K562 (cell line): Measurements from ENCODE around the gene SRGAP3.

Experiments used
- CGGBP1 ChIP-seq: fragments of 250-450 bp; sonication (Bioruptor Pico); IDR thresholded peaks from 2 replicates; pipeline ENCODE4 v1.9.0; 2021; ENCODE audit warnings: mild to moderate bottlenecking
- CTCF ChIP-seq, 3 experiments: IDR thresholded peaks in 2 of 3; conservative IDR thresholded peaks in 1 of 3; 2 replicates each; pipeline ENCODE4 v1.5.1; 2011 to 2012; ENCODE audit warnings: low read length in 3 of 3, mild to moderate bottlenecking in 3 of 3, control low read depth in 2 of 3, improper control_type of control experiment in 1 of 3, inconsistent platforms in 1 of 3, low read depth in 1 of 3, mixed read lengths in 1 of 3, moderate library complexity in 1 of 3; ENCODE audit not compliant: insufficient read depth in 2 of 3
- E2F1 ChIP-seq: sonication (generic); formaldehyde crosslinking; IDR thresholded peaks from 2 replicates; pipeline ENCODE4 v1.8.1; 2023; ENCODE audit warnings: mild to moderate bottlenecking, missing genetic modification reagents, moderate library complexity
- EZH2 ChIP-seq: IDR thresholded peaks from 2 replicates; pipeline ENCODE4 v1.6.1; 2012; ENCODE audit warnings: low read depth, mild to moderate bottlenecking, inconsistent platforms, low read length, borderline replicate concordance
- HCFC1 ChIP-seq: IDR thresholded peaks from 2 replicates; pipeline ENCODE4 v1.6.1; 2012; ENCODE audit warnings: low read depth, low read length, improper control_type of control experiment
- KDM4B ChIP-seq, 2 experiments: fragments of 450-650 bp in 1 of 2; sonication (generic) in 1 of 2; IDR thresholded peaks; 2 replicates each; pipeline ENCODE4 v1.6.1; 2016 to 2017; ENCODE audit warnings: borderline replicate concordance in 2 of 2, antibody characterized with exemption in 1 of 2, low read depth in 1 of 2, mild to moderate bottlenecking in 1 of 2
- POLR2A ChIP-seq: fragments of 450-650 bp; conservative IDR thresholded peaks from 2 replicates; pipeline ENCODE4 v1.6.1; 2016
- ZNF277 ChIP-seq: fragments of 250-450 bp; sonication (Bioruptor Pico); IDR thresholded peaks from 2 replicates; pipeline ENCODE4 v1.8.0; 2022; ENCODE audit warnings: inconsistent platforms, mild to moderate bottlenecking, moderate library complexity, borderline replicate concordance
- ZNF561 ChIP-seq: fragments of 450-650 bp; formaldehyde crosslinking; conservative IDR thresholded peaks from 2 replicates; pipeline ENCODE4 v1.4.0; 2020; ENCODE audit warnings: mild to moderate bottlenecking, moderate library complexity
- ZNF586 ChIP-seq: fragments of 450-650 bp; formaldehyde crosslinking; conservative IDR thresholded peaks from 2 replicates; pipeline ENCODE4 v1.4.0; 2020; ENCODE audit warnings: mild to moderate bottlenecking, moderate library complexity
- ZNF639 ChIP-seq, 2 experiments: fragments of 200-800 bp in 1 of 2; sonication (Bioruptor generic) in 1 of 2; sonication (generic) in 1 of 2; formaldehyde crosslinking in 1 of 2; IDR thresholded peaks in 1 of 2; conservative IDR thresholded peaks in 1 of 2; 2 replicates each; pipeline versions ENCODE4 v1.5.0 to v1.6.1; 2016 to 2020; ENCODE audit warnings: missing compliant biosample characterization in 1 of 2, missing genetic modification characterization in 1 of 2, missing genetic modification reagents in 1 of 2

- TF ChIP-seq KDM4B (IDR thresholded peaks at IDR 0.05; ENCODE audit: borderline replicate concordance in 2 of 2, low read depth in 1 of 2) (no peak), CTCF (IDR thresholded peaks at IDR 0.05 in 2 of 3, conservative IDR thresholded peaks at IDR 0.05 in 1 of 3; ENCODE audit: insufficient read depth in 2 of 3, low read depth in 1 of 3, low read length in 3 of 3) (no peak), ZNF639 (CRISPR knock-in tag; conservative IDR thresholded peaks at IDR 0.05 in 1 of 2, IDR thresholded peaks at IDR 0.05 in 1 of 2) (no peak), ZNF561 (no peak), ZNF586 (CRISPR knock-in tag) (no peak), HCFC1 (no peak), EZH2 (no peak), ZNF277 (no peak), E2F1 (CRISPR knock-in tag) (no peak), CGGBP1 (CRISPR knock-in tag) (no peak), POLR2A (no peak)
Measured at GRCh38 chr3:8953313-8953712, 296.1 kb downstream of the SRGAP3 start.
